ENCODE results near the gene ASCC1. TPM values are rescaled to one million over a fixed set of nuclear protein-coding genes. Genes with fewer than 3 reads are reported as not detected.

The ASCC1 gene
- total and polyA plus RNA-seq, 2 of the 13 experiments (the other 11 are each of a cell fraction or from before 2014, with no cell fraction given) = 21.6 to 30.1 TPM

DNA sequence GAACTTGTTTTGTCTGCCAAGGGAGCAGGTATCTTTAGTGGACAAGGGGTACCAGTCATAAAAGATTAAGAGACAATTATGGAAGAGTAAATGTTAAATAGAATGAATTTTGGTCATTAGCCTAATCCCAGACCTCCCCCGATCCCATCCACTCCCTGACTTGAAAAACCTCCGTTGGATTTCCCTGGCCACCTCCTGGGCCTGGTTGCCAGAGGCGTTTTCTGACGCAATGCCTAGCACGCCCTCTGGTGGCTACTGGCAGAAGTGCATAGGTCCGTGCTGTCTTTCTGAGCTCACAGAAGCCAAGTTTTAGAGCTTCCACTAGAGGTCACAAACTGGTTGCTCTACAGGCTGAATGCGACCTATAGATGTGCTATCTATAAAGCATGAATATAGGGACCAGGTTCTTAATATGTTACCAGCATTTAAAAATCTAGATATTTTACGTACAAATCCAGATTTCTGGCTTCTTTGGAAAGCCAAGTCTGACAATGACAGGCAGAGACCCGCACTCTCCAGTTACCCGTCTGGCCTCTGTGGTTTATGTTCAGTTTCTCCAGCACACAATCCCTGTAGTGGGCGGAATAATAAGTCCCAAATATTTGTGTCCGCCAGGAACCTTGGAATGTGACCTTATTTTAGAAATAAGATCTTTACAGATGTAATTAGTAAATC, 167.5 kb downstream of the ASCC1 start (continued):
- TF ChIP-seq, protein P1, sequence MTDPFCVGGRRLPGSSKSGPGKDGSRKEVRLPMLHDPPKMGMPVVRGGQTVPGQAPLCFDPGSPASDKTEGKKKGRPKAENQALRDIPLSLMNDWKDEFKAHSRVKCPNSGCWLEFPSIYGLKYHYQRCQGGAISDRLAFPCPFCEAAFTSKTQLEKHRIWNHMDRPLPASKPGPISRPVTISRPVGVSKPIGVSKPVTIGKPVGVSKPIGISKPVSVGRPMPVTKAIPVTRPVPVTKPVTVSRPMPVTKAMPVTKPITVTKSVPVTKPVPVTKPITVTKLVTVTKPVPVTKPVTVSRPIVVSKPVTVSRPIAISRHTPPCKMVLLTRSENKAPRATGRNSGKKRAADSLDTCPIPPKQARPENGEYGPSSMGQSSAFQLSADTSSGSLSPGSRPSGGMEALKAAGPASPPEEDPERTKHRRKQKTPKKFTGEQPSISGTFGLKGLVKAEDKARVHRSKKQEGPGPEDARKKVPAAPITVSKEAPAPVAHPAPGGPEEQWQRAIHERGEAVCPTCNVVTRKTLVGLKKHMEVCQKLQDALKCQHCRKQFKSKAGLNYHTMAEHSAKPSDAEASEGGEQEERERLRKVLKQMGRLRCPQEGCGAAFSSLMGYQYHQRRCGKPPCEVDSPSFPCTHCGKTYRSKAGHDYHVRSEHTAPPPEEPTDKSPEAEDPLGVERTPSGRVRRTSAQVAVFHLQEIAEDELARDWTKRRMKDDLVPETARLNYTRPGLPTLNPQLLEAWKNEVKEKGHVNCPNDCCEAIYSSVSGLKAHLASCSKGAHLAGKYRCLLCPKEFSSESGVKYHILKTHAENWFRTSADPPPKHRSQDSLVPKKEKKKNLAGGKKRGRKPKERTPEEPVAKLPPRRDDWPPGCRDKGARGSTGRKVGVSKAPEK (CRISPR knock-in tag; IDR thresholded peaks at IDR 0.05; ENCODE audit: borderline replicate concordance) = peak; percentile 42; the same call in 1 of the 2 replicates
- 0 out of 2 replicates have a peak, but pooled peaks have one; percentile 66 for TF ChIP-seq NFKBIZ (CRISPR knock-in tag; IDR thresholded peaks at IDR 0.05)
- no peak for TF ChIP-seq DR1 (CRISPR knock-in tag; IDR thresholded peaks at IDR 0.05)
- TF ChIP-seq ZMYM4 (CRISPR knock-in tag; IDR thresholded peaks at IDR 0.05) = 0 out of 2 replicates have a peak, but pooled peaks have one; percentile 42
- TF ChIP-seq ZSCAN9 (CRISPR knock-in tag; IDR thresholded peaks at IDR 0.05; ENCODE audit: borderline replicate concordance) = peak; percentile 48; the same call in 1 of the 2 replicates
- no peak for TF ChIP-seq ZNF10 (CRISPR knock-in tag; IDR thresholded peaks at IDR 0.05; ENCODE audit: borderline replicate concordance, low read depth)
- TF ChIP-seq SMC3 (IDR thresholded peaks at IDR 0.05; ENCODE audit: low read length) = peak; percentile 99
- TF ChIP-seq, protein P2, sequence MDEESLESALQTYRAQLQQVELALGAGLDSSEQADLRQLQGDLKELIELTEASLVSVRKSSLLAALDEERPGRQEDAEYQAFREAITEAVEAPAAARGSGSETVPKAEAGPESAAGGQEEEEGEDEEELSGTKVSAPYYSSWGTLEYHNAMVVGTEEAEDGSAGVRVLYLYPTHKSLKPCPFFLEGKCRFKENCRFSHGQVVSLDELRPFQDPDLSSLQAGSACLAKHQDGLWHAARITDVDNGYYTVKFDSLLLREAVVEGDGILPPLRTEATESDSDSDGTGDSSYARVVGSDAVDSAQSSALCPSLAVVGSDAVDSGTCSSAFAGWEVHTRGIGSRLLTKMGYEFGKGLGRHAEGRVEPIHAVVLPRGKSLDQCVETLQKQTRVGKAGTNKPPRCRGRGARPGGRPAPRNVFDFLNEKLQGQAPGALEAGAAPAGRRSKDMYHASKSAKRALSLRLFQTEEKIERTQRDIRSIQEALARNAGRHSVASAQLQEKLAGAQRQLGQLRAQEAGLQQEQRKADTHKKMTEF (CRISPR knock-in tag; IDR thresholded peaks at IDR 0.05) = peak; percentile 65
- peak; percentile 55; the same call in 1 of the 2 replicates for TF ChIP-seq HDAC2 (CRISPR knock-in tag; IDR thresholded peaks at IDR 0.05)
- no peak for TF ChIP-seq SP1 (IDR thresholded peaks at IDR 0.05)
- TF ChIP-seq SP1 (CRISPR knock-in tag; IDR thresholded peaks at IDR 0.05) = peak; percentile 45; the same call in 1 of the 2 replicates
- no peak for TF ChIP-seq ATRX (CRISPR knock-in tag; IDR thresholded peaks at IDR 0.05; ENCODE audit: borderline replicate concordance)
- TF ChIP-seq MED1 (CRISPR knock-in tag; IDR thresholded peaks at IDR 0.05) = peak; percentile 29; the same call in 1 of the 2 replicates
- 0 out of 2 replicates have a peak, but pooled peaks have one; percentile 80 for TF ChIP-seq KAT7 (CRISPR knock-in tag; IDR thresholded peaks at IDR 0.05; ENCODE audit: borderline replicate concordance)
- TF ChIP-seq, protein P3, sequence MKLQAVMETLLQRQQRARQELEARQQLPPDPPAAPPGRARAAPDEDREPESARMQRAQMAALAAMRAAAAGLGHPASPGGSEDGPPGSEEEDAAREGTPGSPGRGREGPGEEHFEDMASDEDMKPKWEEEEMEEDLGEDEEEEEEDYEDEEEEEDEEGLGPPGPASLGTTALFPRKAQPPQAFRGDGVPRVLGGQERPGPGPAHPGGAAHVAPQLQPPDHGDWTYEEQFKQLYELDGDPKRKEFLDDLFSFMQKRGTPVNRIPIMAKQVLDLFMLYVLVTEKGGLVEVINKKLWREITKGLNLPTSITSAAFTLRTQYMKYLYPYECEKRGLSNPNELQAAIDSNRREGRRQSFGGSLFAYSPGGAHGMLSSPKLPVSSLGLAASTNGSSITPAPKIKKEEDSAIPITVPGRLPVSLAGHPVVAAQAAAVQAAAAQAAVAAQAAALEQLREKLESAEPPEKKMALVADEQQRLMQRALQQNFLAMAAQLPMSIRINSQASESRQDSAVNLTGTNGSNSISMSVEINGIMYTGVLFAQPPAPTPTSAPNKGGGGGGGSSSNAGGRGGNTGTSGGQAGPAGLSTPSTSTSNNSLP (IDR thresholded peaks at IDR 0.05; ENCODE audit: low read depth, low read length) = no peak
- no peak for TF ChIP-seq KLF12 (CRISPR knock-in tag; IDR thresholded peaks at IDR 0.05; ENCODE audit: borderline replicate concordance)
- TF ChIP-seq ZNF546 (CRISPR knock-in tag; conservative IDR thresholded peaks at IDR 0.05) = no peak
- TF ChIP-seq GABPB1 (CRISPR knock-in tag; IDR thresholded peaks at IDR 0.05) = peak; percentile 21; the same call in 1 of the 2 replicates
- TF ChIP-seq ZC3H4 (CRISPR knock-in tag; IDR thresholded peaks at IDR 0.05; ENCODE audit: borderline replicate concordance) = no peak
- TF ChIP-seq MIER2 (CRISPR knock-in tag; IDR thresholded peaks at IDR 0.05) = peak; percentile 51; the same call in 1 of the 2 replicates
- TF ChIP-seq ZSCAN12 (CRISPR knock-in tag; IDR thresholded peaks at IDR 0.05) = no peak
- TF ChIP-seq, protein P4, sequence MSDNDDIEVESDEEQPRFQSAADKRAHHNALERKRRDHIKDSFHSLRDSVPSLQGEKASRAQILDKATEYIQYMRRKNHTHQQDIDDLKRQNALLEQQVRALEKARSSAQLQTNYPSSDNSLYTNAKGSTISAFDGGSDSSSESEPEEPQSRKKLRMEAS (IDR thresholded peaks at IDR 0.05) = peak; percentile 38; the same call in 1 of the 2 replicates
- peak; percentile 32 for TF ChIP-seq ZEB1 (IDR thresholded peaks at IDR 0.05; ENCODE audit: insufficient replicate concordance, low read depth)
- TF ChIP-seq BORCS8-MEF2B (CRISPR knock-in tag; IDR thresholded peaks at IDR 0.05) = peak; percentile 42; the same call in 1 of the 2 replicates

Data from HepG2 (cell line).